AG04449 (cell line): Measurements from ENCODE around the gene ATXN1.

ENCODE experiments used
- CTCF ChIA-PET: fragments of 350-600 bp; formaldehyde crosslinking; extraction: SDS; loops from one replicate; lab custom pipeline; 2021; ENCODE audit warnings: antibody characterized with exemption; lab: Yijun Ruan, JAX
- POLR2A ChIA-PET: fragments of 400-600, 350-600 bp; formaldehyde crosslinking; extraction: SDS; loops from one replicate; lab custom pipeline; 2020; ENCODE audit warnings: antibody characterized with exemption, inconsistent platforms; lab: Yijun Ruan, JAX
- DNase-seq: peaks from one replicate; pipeline ENCODE4 v3.0.0-alpha.2; 2010; ENCODE audit warnings: low read depth, low spot score
- H3K4me3 ChIP-seq: 2 replicates; pipeline ENCODE4 v1.5.1; 2011; ENCODE audit warnings: low read depth, mild to moderate bottlenecking, control low read depth, low read length
- TF ChIP-seq, protein P1 (sequence below): IDR thresholded peaks from one replicate; pipeline ENCODE4 v1.5.1; 2011; ENCODE audit warnings: mild to moderate bottlenecking, moderate library complexity, low read length, control low read depth, inconsistent platforms; ENCODE audit not compliant: insufficient read depth; ENCODE audit errors: missing control alignments

Gene ATXN1

DNA sequence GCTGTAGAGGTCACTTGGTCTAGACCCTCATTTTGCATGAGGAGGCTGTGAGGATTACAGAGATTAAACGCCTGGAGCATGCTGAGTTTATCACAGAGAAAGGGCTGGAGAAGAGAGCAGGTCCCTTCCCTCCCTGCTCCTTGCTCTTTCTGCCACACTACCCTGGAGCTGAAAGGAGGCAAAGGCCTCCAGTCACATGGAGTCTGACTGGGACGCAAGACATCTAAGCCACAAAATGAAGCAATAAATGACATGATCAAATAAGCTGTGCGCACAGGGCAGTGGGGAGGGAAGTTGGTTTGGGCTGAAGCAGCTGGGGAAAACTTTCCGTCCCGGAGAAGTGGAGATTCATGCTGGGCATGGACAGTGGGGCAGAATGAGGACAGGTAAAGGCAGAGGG is 33.3 kb downstream of the ATXN1 start:
- CTCF ChIA-PET: interaction anchor here (1.2 to 1.7 kb wide), 3 partner anchors 12 to 217 kb away, joined by 4 to 6 read pairs (median 4); no protein-coding TSS in a partner anchor
- DNase-seq: no peak
- POLR2A ChIA-PET: interaction anchor here (4.6 kb wide), 1 partner anchor 12 kb away, joined by 21 read pairs; no protein-coding TSS in a partner anchor
- no peak overlapping the region for H3K4me3 ChIP-seq
- TF ChIP-seq, protein P1, sequence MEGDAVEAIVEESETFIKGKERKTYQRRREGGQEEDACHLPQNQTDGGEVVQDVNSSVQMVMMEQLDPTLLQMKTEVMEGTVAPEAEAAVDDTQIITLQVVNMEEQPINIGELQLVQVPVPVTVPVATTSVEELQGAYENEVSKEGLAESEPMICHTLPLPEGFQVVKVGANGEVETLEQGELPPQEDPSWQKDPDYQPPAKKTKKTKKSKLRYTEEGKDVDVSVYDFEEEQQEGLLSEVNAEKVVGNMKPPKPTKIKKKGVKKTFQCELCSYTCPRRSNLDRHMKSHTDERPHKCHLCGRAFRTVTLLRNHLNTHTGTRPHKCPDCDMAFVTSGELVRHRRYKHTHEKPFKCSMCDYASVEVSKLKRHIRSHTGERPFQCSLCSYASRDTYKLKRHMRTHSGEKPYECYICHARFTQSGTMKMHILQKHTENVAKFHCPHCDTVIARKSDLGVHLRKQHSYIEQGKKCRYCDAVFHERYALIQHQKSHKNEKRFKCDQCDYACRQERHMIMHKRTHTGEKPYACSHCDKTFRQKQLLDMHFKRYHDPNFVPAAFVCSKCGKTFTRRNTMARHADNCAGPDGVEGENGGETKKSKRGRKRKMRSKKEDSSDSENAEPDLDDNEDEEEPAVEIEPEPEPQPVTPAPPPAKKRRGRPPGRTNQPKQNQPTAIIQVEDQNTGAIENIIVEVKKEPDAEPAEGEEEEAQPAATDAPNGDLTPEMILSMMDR: no peak

DNA sequence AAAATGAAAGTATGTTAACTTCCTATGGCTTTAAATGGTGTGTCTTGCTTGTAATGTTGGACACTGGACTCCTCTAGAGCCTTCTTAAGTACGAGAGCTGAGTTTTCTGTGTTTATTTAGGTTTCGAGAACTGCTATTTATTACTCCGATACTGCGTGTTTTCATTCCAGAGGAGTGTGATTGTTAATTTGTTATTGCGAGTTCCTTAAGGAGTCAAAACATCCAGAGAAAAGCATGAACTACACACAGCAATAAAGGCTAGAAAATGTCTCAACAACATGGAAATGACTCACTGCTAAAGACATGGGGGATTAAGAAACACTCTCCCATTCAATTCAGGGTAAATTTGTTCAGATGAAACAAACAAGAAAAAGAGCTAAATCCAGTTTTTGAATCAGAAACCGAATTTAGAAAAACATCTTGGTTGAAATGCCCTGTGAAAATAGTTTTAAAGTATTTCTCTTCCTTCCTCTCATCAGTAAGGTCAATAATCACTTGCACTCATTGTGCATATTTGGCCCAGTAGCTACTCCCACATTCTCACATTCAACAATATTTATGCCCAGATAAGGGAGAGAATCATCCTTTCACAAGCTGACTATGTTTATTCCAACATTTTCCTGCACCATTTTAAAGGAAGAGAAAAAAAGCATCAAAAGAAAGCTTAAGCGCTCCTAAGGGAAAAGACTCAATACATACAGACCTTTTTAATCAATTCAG is 36.0 kb downstream of the ATXN1 start:
- TF ChIP-seq, protein P1: no peak
- peak overlapping the region; percentile 24 for H3K4me3 ChIP-seq
- DNase-seq: peak; percentile 83
- CTCF ChIA-PET: interaction anchor here (0.7 to 2.2 kb wide), 8 partner anchors 9 to 393 kb away, joined by 3 to 9 read pairs (median 4); partner anchors contain the start of gene ATXN1
- POLR2A ChIA-PET: interaction anchor here (0.6 to 4.6 kb wide), 7 partner anchors 12 to 262 kb away, joined by 3 to 21 read pairs (median 3); no protein-coding TSS in a partner anchor

DNA sequence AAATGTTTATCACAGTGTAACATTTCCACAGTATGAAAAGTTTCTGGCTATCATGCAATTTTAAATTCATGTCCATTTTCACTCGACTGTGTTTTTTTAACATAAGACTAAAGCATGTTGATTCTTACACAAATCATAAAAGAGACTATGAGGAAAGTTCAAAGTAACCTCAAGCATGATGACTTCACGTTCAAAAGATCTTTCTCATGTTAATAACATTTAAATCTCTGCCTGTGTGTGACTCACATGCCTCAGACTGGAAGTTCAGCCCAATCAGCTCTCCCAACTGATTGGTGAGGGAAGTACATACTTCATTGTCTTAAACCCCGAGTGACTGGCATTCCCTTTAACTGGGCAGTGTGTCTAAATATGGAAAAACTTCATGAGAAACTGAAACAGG is 37.4 kb downstream of the ATXN1 start:
- ChIA-PET CTCF (interaction anchor here (1.1 to 1.2 kb wide), 2 partner anchors 38 to 40 kb away, joined by 3 read pairs; partner anchors contain the start of gene ATXN1), POLR2A (interaction anchor here (0.5 to 4.6 kb wide), 5 partner anchors 16 to 42 kb away, joined by 3 to 21 read pairs (median 3); partner anchors contain the start of gene ATXN1)
- no peak overlapping the region for H3K4me3 ChIP-seq
- DNase-seq: peak; percentile 96
- TF ChIP-seq, protein P1: no peak

- no peak overlapping the region for H3K4me3 ChIP-seq
- DNase-seq: no peak
- ChIA-PET POLR2A (interaction anchor here (0.5 to 1.2 kb wide), 4 partner anchors 24 to 42 kb away, joined by 3 to 4 read pairs (median 3); partner anchors contain the start of gene ATXN1), CTCF (interaction anchor here (1.4 kb wide), 2 partner anchors 9 to 40 kb away, joined by 3 to 4 read pairs; no protein-coding TSS in a partner anchor)
- TF ChIP-seq, protein P1: no peak
Observed at GRCh38 chr6:16723402-16723801, 37.9 kb downstream of the ATXN1 start.

DNA sequence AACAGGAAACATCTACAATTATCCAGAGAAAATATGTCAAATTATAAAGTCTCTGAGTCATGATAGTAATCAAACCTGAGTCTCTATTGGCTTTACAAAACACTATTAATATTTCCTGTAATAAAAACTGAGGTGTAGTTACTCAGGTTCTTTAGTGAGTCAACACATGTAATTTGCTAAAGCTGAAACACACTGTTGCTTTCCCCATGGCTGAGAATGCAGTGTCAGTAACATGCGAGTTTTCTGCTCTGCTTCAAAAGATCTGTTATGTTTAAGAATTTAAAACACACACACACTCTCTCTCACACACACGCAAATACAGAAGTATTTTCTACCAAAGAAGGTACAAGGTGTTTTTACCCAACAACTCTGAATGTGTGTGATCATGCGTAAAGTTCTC is 38.6 kb downstream of the ATXN1 start:
- H3K4me3 ChIP-seq: no peak overlapping the region
- TF ChIP-seq, protein P1: no peak
- CTCF ChIA-PET: interaction anchor here (1.3 to 1.4 kb wide), 3 partner anchors 8 to 389 kb away, joined by 3 to 4 read pairs (median 3); no protein-coding TSS in a partner anchor
- no peak for DNase-seq
- POLR2A ChIA-PET: interaction anchor here (0.6 kb wide), 1 partner anchor 38 kb away, joined by 3 read pairs; no protein-coding TSS in a partner anchor
